Measurements from ENCODE around the gene DNAH9.

The DNAH9 gene

DNA sequence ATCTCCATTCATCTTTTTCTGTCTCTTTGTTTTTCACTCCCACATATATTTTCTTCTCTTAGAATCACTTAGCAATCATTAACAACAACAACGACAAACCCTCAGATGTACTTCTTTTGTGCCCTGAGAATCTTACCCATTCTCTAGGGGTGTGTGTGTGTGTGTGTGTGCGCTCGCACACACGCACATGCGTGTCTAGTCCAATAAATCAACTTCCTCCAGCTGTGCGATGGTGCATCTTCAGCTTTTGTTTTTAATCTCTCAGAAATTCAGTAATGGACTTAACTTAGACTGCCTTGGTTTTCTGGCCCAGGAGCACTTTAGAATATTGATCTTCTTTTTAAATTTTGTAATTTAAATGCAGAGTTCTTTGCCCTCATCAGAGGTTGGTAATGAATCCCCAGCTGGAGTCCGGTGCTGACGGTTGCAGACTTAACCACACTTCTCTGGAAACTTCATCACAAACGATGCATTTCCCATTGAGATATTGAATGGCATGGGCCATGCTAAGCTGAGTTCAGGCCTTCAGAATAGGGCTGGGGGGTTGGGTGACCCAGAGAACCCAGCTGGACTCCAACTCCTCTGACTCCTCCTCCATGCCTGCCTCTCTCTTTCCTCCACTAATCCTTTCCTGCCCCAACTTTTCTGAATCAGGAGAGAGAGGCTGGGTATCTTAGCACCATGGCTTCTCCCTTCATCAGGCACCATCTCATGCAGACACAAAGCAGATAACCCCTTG, 205.1 kb downstream of the DNAH9 start:
- no peak overlapping the region for H3K4me3 ChIP-seq (ENCODE audit: low read depth, low read length)
- TF ChIP-seq, protein P1, sequence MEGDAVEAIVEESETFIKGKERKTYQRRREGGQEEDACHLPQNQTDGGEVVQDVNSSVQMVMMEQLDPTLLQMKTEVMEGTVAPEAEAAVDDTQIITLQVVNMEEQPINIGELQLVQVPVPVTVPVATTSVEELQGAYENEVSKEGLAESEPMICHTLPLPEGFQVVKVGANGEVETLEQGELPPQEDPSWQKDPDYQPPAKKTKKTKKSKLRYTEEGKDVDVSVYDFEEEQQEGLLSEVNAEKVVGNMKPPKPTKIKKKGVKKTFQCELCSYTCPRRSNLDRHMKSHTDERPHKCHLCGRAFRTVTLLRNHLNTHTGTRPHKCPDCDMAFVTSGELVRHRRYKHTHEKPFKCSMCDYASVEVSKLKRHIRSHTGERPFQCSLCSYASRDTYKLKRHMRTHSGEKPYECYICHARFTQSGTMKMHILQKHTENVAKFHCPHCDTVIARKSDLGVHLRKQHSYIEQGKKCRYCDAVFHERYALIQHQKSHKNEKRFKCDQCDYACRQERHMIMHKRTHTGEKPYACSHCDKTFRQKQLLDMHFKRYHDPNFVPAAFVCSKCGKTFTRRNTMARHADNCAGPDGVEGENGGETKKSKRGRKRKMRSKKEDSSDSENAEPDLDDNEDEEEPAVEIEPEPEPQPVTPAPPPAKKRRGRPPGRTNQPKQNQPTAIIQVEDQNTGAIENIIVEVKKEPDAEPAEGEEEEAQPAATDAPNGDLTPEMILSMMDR (IDR thresholded peaks at IDR 0.05; ENCODE audit: low read depth, low read length), result no peak

DNA sequence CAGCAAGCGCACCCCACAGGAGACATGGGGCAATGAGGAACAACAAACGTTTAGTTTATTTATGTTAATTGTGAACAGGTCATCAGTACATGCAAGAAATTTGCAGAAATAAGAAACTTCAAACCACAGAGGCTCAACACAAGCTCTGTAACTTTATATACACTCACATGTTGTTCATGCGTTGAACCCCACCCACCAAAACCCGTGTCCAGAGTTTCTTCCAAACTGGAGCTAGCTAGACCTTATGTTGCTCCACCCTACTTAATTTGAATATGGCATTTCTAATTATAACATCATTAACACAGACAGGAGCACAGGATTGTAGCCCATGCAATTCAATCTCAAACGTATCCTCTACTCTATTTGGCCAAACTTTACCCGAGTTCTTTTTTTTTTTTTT, 206.9 kb downstream of the DNAH9 start:
- H3K4me3 ChIP-seq (ENCODE audit: low read depth, low read length), result no peak overlapping the region
- TF ChIP-seq, protein P1 (IDR thresholded peaks at IDR 0.05; ENCODE audit: low read depth, low read length), result no peak

DNA sequence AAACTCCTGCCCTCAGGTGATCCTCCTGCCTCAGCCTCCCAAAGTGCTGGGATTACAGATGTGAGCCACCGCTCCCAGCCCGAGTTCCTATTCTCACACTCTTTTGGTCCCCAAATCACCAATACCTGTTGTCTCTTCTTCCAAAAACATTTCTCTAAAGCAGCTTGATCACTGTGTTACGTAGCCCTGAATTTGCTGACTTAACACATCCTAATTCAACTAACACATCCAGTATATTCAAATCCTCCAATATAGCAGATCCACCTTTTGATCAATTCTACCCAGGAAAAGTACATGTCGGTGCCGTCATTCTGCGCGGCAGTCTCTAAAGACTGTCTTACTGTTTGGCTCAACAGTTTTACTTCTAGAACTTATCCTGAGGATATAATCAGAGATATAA, 207.7 kb downstream of the DNAH9 start:
- no peak overlapping the region for H3K4me3 ChIP-seq (ENCODE audit: low read depth, low read length)
- TF ChIP-seq, protein P1 (IDR thresholded peaks at IDR 0.05; ENCODE audit: low read depth, low read length), result no peak

DNA sequence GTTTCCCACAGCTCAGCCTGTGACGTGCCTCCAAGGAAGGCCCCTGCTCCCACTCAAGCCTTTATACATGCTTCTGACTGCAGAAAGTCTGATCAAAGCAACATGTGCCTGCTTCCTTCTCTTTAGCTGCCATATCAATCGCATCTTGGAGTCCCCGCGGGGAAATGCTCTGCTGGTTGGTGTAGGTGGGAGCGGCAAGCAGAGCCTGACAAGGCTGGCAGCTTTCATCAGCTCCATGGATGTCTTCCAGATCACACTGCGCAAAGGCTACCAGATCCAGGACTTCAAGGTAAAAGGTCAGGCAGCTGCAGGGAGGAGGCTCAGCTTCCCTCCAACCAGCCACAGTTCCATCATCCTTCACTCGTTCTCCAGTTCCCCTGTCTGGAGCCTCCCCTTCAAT, 209.3 kb downstream of the DNAH9 start:
- TF ChIP-seq, protein P1 (IDR thresholded peaks at IDR 0.05; ENCODE audit: low read depth, low read length), result no peak
- no peak overlapping the region for H3K4me3 ChIP-seq (ENCODE audit: low read depth, low read length)

DNA sequence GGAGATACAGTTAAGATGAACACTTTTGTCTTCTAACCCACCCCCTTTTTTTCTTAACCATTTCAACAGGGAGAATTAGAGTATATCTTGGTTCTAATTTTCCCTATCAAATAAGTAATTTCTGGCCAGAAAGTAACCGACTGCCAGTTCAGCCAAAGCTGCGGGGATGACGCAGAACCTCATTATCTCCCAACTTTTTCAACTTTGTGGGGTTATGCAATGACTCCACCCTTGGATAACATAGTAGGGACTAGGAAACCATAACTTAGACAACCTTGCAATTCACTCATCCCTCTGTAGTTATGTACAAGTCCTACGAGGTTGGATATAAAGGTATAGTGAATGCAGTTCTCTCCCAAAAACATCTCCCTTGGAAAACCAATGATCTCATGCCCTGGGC, 215.0 kb downstream of the DNAH9 start:
- TF ChIP-seq, protein P1 (IDR thresholded peaks at IDR 0.05; ENCODE audit: low read depth, low read length), result no peak
- no peak overlapping the region for H3K4me3 ChIP-seq (ENCODE audit: low read depth, low read length)

DNA sequence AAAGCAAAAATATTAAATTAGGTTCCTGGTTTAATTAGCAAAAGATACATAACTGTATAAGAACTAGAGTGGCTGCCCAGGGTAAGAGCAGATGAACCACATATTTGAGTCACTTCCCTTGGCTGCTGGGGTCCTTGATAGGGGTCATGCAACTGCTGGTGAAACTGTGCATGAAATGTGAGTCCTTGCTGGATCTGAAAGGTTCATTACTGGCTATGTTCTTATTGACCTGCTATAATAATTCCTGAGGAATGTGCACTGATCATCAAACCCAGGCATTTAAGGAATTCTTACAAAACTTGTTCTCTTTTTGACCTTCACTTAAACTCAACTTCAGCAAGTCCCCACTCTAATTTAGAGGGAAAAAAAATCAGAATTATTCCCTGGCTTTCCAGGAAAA, 215.6 kb downstream of the DNAH9 start:
- no peak overlapping the region for H3K4me3 ChIP-seq (ENCODE audit: low read depth, low read length)
- TF ChIP-seq, protein P1 (IDR thresholded peaks at IDR 0.05; ENCODE audit: low read depth, low read length), result no peak

DNA sequence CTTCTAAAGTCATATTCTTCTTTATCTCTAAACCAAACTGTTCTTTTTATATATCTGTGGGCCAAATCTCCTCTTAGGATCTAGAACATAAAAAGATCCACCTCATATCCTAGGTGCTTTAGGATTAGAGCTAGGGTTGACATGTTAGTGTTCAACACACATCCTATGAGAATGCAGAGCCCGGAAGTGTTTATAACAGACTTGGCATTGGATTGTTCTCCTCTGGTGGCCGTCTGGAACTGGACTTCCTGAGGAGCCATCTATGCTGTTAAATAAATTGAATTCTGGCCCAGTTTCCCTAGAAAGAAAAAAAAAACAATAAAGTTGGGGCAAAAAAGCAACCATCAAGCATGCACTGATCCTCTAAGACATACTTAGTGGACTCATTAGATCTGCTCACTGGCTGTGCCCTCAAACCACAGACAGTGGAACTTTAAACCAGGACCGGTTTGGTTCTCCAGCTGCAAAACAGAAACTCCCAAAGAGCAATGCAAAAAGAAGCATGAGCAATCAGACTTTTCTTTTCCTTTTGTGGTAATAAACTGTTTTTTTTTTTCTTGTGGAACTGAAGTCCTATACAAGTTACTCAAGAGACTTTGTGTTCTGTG, 216.5 kb downstream of the DNAH9 start:
- H3K4me3 ChIP-seq (ENCODE audit: low read depth, low read length), result no peak overlapping the region
- TF ChIP-seq, protein P1 (IDR thresholded peaks at IDR 0.05; ENCODE audit: low read depth, low read length), result no peak

Measured in WI38 (cell line).